Activated naive CD8-positive, alpha-beta T cell treated with anti-CD3 and anti-CD28 coated beads, Interleukin-2, amount 50 U/mL, for 16 hours (primary cell): ENCODE results near the gene TENT5C.

ENCODE experiments used
- DNase-seq: peaks from one replicate; pipeline ENCODE4 v3.0.0-alpha.2; 2020; ENCODE audit warnings: low read depth, low spot score

Gene TENT5C

GRCh38 chr1:117675907-117676430 is 70.1 kb downstream of the TENT5C start:
- no peak for DNase-seq

- DNase-seq = no peak
These were observed 70.8 kb downstream of the TENT5C start for GRCh38 chr1:117676615-117677130.
